HepG2 (cell line): Measurements from ENCODE around the gene SLFNL1. TPM values are rescaled to one million over a fixed set of nuclear protein-coding genes. Genes with fewer than 3 reads are reported as not detected.

ENCODE experiments used
- ARID5B ChIP-seq: IDR thresholded peaks from 2 replicates; pipeline ENCODE4 v1.4.0; 2020; ENCODE audit warnings: mild to moderate bottlenecking, missing genetic modification reagents
- FOSL2 ChIP-seq: sonication (generic); formaldehyde crosslinking; IDR thresholded peaks from 2 replicates; pipeline ENCODE4 v1.4.0; 2020; ENCODE audit warnings: missing genetic modification reagents
- HNF1A ChIP-seq, 2 experiments: sonication (generic) in 1 of 2; formaldehyde crosslinking in 1 of 2; IDR thresholded peaks; 2 replicates each; pipeline versions ENCODE4 v1.4.0 to v1.6.1; 2016 to 2020; ENCODE audit warnings: borderline replicate concordance in 1 of 2, low read depth in 1 of 2, mild to moderate bottlenecking in 1 of 2, missing genetic modification reagents in 1 of 2
- KDM2A ChIP-seq: sonication (generic); formaldehyde crosslinking; IDR thresholded peaks from 2 replicates; pipeline ENCODE4 v1.4.0; 2020; ENCODE audit warnings: low read depth, missing genetic modification reagents, borderline replicate concordance
- MAX ChIP-seq: IDR thresholded peaks from 2 replicates; pipeline ENCODE4 v1.6.1; 2012; ENCODE audit warnings: inconsistent platforms
- POLR2AphosphoS5 ChIP-seq: IDR thresholded peaks from 2 replicates; pipeline ENCODE4 v1.6.1; 2012; ENCODE audit warnings: low read depth, low read length
- SALL1 ChIP-seq: sonication (generic); formaldehyde crosslinking; IDR thresholded peaks from 2 replicates; pipeline ENCODE4 v1.8.0; 2022; ENCODE audit warnings: mild to moderate bottlenecking, missing genetic modification reagents
- SP4 ChIP-seq: sonication (generic); formaldehyde crosslinking; IDR thresholded peaks from 2 replicates; pipeline ENCODE4 v1.8.1; 2023; ENCODE audit warnings: mild to moderate bottlenecking, missing genetic modification reagents
- TEF ChIP-seq: sonication (generic); formaldehyde crosslinking; IDR thresholded peaks from 2 replicates; pipeline ENCODE4 v1.5.0; 2020; ENCODE audit warnings: missing genetic modification reagents
- TERF1 ChIP-seq: sonication (generic); formaldehyde crosslinking; IDR thresholded peaks from 2 replicates; pipeline ENCODE4 v1.8.0; 2022; ENCODE audit warnings: mild to moderate bottlenecking, missing genetic modification reagents, moderate library complexity
- TOPORS ChIP-seq: sonication (generic); formaldehyde crosslinking; IDR thresholded peaks from 2 replicates; pipeline ENCODE4 v1.8.0; 2023; ENCODE audit warnings: mild to moderate bottlenecking, missing genetic modification reagents
- ZMAT3 ChIP-seq: sonication (generic); formaldehyde crosslinking; conservative IDR thresholded peaks from 2 replicates; pipeline ENCODE4 v1.7.0; 2021; ENCODE audit warnings: missing genetic modification reagents
- ZNF224 ChIP-seq: sonication (generic); formaldehyde crosslinking; IDR thresholded peaks from 2 replicates; pipeline ENCODE4 v1.5.0; 2020; ENCODE audit warnings: mild to moderate bottlenecking, missing genetic modification reagents
- ZNF264 ChIP-seq: sonication (generic); formaldehyde crosslinking; IDR thresholded peaks from 2 replicates; pipeline ENCODE4 v1.4.0; 2020; ENCODE audit warnings: missing genetic modification reagents
- ZNF331 ChIP-seq: sonication (generic); formaldehyde crosslinking; IDR thresholded peaks from 2 replicates; pipeline ENCODE4 v1.4.0; 2020; ENCODE audit warnings: missing genetic modification reagents
- ZNF496 ChIP-seq: sonication (generic); formaldehyde crosslinking; IDR thresholded peaks from 2 replicates; pipeline ENCODE4 v1.8.1; 2023; ENCODE audit warnings: mild to moderate bottlenecking, moderate library complexity, missing genetic modification reagents; ENCODE audit not compliant: insufficient replicate concordance
- polyA plus RNA-seq, 8 experiments: library from polyadenylated mRNA; depleted of rRNA in 3 of 8; stranded (reverse) in 7 of 8; unstranded in 1 of 8; fragments of >200 nt; fragmentation: Illumina TruSeq in 4 of 8; extraction: Trizol in 4 of 8; gene quantifications; 2 replicates each; pipeline versions ENCODE4 v1.2.1 to v1.2.3, GENCODE V29; 2011 to 2016; ENCODE audit warnings: low read depth in 4 of 8, missing spikeins in 1 of 8, mixed read lengths in 1 of 8; ENCODE audit not compliant: insufficient read depth in 1 of 8
- total RNA-seq, 5 experiments: library from RNA; depleted of rRNA; stranded (reverse); fragments of >200 nt; fragmentation: Illumina TruSeq; extraction: Trizol; gene quantifications; 2 replicates each; pipeline ENCODE4 v1.2.3, GENCODE V29; 2016; ENCODE audit warnings: low read depth in 1 of 5
- TF ChIP-seq, protein P1 (sequence below): sonication (generic); formaldehyde crosslinking; IDR thresholded peaks from 2 replicates; pipeline ENCODE4 v1.5.0; 2020; ENCODE audit warnings: mild to moderate bottlenecking, missing genetic modification reagents, moderate library complexity

Gene SLFNL1
- total and polyA plus RNA-seq, 2 of the 13 experiments (the other 11 are each of a cell fraction or from before 2014, with no cell fraction given): 0.07 to 0.20 TPM

GRCh38 chr1:41003640-41004220 is 17.8 kb downstream of the SLFNL1 start (continued):
- 0 out of 2 replicates have a peak, but pooled peaks have one; percentile 35 for TF ChIP-seq KDM2A
- TF ChIP-seq HNF1A (IDR thresholded peaks at IDR 0.05; ENCODE audit: low read depth): no peak
- TF ChIP-seq HNF1A (CRISPR knock-in tag; IDR thresholded peaks at IDR 0.05; ENCODE audit: borderline replicate concordance): peak; percentile 12; the same call in 1 of the 2 replicates
- TF ChIP-seq TOPORS: no peak
- peak; percentile 52 for TF ChIP-seq FOSL2 (CRISPR knock-in tag)
- TF ChIP-seq, protein P1, sequence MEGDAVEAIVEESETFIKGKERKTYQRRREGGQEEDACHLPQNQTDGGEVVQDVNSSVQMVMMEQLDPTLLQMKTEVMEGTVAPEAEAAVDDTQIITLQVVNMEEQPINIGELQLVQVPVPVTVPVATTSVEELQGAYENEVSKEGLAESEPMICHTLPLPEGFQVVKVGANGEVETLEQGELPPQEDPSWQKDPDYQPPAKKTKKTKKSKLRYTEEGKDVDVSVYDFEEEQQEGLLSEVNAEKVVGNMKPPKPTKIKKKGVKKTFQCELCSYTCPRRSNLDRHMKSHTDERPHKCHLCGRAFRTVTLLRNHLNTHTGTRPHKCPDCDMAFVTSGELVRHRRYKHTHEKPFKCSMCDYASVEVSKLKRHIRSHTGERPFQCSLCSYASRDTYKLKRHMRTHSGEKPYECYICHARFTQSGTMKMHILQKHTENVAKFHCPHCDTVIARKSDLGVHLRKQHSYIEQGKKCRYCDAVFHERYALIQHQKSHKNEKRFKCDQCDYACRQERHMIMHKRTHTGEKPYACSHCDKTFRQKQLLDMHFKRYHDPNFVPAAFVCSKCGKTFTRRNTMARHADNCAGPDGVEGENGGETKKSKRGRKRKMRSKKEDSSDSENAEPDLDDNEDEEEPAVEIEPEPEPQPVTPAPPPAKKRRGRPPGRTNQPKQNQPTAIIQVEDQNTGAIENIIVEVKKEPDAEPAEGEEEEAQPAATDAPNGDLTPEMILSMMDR (CRISPR knock-in tag): peak; percentile 59
- peak; percentile 81 for TF ChIP-seq MAX
- TF ChIP-seq ZNF496 (CRISPR knock-in tag): no peak
- peak; percentile 50 for TF ChIP-seq ARID5B (CRISPR knock-in tag)
- no peak for TF ChIP-seq TEF
- no peak for TF ChIP-seq ZNF224 (CRISPR knock-in tag)
- no peak for TF ChIP-seq TERF1
- no peak for TF ChIP-seq ZMAT3
- no peak for TF ChIP-seq ZNF264 (CRISPR knock-in tag)
- TF ChIP-seq SP4 (CRISPR knock-in tag): no peak
- TF ChIP-seq ZNF331 (CRISPR knock-in tag): peak; percentile 30; the same call in 1 of the 2 replicates
- no peak for TF ChIP-seq POLR2AphosphoS5
- TF ChIP-seq SALL1 (CRISPR knock-in tag): 0 out of 2 replicates have a peak, but pooled peaks have one; percentile 14
